OCI-LY7 (cell line): Measurements from ENCODE around the gene TDRD15.

ENCODE experiments used
- EZH2phosphoT487 ChIP-seq: fragments of 200-600 bp; sonication (generic); IDR thresholded peaks from 2 replicates; pipeline ENCODE4 v1.6.1; 2018; ENCODE audit warnings: low read depth, borderline replicate concordance, mild to moderate bottlenecking, mixed run types, antibody characterized with exemption, low read length, moderate library complexity, mixed read lengths
- TF ChIP-seq, protein P1 (sequence below): fragments of 200-600 bp; sonication (generic); conservative IDR thresholded peaks from 2 replicates; pipeline ENCODE4 v1.5.1; 2014; ENCODE audit warnings: mild to moderate bottlenecking, antibody characterized with exemption, low read length, moderate library complexity, mixed read lengths

DNA sequence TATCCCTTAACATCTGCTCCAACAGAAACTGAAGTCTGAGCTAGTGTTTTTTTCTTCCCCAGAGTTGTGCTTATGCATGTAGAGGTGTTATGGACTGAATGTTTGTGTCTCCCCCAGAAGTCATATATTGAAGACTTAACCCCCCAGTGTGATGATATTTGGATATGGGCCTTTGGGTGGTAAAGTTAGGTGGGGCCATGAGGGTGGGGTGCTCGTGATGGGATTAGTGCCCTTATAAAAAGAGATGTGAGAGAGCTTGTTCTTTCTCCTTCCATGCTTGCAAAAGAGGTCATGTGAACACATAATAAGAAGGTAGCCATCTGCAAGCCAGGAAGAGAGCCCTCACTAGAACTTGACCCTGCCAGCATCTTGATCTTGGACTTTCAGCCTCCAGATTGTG is 45.5 kb upstream of the TDRD15 start:
- TF ChIP-seq, protein P1, sequence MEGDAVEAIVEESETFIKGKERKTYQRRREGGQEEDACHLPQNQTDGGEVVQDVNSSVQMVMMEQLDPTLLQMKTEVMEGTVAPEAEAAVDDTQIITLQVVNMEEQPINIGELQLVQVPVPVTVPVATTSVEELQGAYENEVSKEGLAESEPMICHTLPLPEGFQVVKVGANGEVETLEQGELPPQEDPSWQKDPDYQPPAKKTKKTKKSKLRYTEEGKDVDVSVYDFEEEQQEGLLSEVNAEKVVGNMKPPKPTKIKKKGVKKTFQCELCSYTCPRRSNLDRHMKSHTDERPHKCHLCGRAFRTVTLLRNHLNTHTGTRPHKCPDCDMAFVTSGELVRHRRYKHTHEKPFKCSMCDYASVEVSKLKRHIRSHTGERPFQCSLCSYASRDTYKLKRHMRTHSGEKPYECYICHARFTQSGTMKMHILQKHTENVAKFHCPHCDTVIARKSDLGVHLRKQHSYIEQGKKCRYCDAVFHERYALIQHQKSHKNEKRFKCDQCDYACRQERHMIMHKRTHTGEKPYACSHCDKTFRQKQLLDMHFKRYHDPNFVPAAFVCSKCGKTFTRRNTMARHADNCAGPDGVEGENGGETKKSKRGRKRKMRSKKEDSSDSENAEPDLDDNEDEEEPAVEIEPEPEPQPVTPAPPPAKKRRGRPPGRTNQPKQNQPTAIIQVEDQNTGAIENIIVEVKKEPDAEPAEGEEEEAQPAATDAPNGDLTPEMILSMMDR = no peak
- no peak for TF ChIP-seq EZH2phosphoT487
